Activated CD8-positive, alpha-beta memory T cell treated with anti-CD3 and anti-CD28 coated beads for 1 hour (primary cell): ENCODE data around the gene FMN1.

Experiments
- DNase-seq, 2 donors: peaks; one replicate each; pipeline ENCODE4 v3.0.0-alpha.2; 2020; ENCODE audit warnings: low read depth in 1 of 2; ENCODE audit errors: extremely low read depth in 1 of 2

FMN1 gene

DNA sequence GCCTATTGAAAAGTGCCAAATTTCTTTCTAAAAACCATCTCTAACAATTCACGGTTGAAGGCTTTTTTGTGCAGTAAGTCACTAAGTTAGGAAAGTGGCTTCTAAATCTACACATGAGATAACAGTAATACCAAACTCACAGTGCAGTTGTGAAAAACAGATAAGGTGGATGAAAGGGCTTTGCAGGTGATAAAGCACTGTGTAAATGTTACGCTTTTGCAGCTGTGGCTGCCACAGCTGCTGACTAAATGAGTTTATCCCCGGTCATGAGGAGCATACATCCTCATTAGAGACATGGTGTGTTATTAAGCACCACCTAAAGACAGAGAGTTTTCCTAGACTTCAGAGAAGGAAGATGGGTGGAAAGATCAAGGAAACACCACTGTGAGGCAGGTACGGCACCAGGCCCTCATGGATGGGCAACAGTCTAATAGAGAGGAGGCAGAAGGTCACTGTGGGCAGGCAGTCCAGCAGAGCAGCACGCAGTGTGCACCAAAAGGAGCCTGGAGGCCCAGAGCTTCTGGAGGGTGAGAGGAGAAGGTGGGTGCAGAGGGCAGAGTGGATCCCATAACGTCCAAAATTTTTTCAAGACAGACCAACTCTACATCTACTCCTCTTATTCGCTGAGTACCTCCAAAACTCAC lies 68.5 kb downstream of the FMN1 start:
- DNase-seq, result no peak

DNA sequence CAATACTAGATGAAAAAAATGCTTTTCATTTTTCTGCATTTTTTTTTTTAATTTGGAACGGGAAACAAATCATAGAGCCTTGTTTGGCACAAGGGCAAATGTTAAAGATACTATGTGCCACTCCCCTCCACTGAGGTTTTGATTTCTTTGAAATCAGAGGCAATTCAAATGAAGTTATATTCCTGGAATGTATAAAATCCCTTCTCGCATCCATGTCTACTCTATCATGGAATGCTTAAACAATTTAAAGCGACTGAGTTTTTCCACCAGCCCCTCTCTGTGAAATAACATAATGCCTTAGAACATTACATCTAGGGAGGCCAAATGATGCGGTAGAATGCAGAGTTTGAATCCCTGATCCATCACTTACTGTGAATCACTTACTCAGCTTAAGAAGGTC lies 69.7 kb downstream of the FMN1 start:
- DNase-seq, result no peak

DNA sequence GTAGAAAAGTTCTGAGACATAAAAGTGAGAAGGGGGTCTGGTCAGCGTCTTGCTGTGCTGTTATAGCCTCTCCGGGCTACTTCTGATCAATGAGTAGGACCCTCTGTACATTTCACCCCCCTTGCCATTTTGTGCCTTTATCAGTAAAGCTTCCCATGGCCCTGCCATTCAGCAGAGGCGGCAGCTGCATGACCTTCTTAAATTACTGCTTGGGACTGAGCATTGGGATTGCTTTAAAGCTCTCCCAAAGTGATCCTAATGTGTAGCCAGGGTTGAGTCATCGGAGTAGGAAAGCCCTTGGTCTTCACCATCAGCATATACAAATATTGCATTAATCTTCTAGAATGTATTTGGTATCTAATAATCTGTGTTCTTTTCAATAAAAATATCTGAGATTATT lies 70.2 kb downstream of the FMN1 start:
- no peak for DNase-seq

DNA sequence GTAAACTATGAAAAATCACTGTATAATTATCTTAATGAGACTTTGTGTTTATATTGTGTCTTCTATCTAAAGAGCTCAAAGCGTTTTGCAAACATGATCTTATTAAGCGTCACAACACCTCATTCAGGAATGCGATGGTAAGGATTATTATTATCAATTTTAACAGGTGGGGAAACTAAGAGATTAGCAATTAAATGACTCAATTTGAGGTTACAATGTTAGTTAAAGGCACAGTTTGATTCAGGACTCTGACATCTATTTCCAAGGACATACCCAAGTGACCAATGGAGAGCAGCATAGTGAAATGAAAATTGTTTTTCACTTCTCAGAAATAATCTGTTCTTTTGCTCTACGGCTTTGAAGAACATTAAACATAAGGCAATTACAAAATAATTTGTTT lies 74.6 kb downstream of the FMN1 start:
- no peak for DNase-seq

DNA sequence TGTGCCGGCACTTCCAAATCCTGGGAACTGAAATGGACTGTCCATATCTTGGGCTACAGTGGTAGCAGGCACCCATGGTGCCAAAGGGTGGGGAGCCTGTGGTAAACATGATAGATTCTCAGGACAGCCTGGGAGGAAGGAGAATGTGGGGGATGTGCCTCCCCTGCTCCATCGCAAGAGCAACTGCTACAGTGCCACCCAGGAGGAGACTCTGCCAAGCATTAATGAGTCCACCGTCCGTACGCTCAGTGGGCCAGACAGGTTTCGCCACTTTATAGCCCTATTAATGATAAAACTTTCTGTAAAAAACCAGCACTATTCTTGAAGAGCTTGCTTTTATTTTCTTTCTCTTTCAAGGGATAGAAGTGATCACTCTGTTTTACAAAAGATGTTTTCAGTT lies 75.2 kb downstream of the FMN1 start:
- DNase-seq, result no peak

DNA sequence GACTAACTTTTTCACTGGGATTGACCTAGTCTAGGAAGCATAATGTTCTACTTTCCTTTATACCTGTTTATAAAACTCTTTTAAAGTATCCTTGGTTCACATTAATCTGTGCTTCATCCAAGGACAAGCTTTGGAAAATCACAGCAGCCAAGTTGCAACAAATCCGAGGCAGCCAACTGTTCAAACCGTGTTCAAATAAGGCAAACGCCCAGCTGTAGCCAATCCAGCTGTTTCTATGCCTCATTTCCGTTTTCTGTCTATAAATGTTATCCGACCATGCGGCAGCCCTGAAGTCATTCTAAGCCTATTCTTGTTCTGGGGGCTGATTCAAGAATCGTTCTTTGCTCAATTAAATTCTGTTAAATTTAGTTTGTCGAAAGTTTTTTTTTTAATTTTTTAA lies 78.3 kb downstream of the FMN1 start:
- no peak for DNase-seq

DNA sequence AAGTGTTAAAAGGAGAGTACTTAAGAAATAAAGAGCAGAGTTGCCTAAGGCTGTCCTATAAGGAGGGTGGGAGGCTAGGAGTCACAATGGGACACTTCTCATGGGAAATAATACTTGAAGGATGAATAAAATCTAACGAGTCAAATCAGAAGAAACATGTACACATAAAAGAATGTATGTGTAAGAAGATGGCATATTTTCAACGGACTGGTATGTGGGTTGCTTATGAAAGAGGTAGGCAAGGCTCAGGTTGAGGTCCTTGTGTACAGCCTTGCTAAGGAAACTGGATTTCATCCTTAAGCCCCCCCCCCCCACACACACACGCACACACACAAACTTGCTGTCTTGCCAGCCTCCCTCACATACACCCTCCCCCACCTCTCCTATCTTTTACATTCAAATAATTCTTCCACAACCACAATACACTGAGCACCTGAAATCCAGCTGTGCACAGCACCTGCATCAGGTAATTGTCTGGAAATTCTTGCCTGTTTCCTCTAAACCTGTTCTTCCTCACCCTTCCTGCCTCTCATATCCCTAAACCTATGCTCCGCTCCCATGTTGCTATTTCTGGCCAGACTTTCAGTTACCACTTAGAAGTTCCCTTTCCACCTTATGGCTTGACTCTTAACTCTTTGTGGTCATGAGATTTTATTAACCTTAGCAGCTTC lies 79.2 kb downstream of the FMN1 start:
- DNase-seq, result no peak

DNA sequence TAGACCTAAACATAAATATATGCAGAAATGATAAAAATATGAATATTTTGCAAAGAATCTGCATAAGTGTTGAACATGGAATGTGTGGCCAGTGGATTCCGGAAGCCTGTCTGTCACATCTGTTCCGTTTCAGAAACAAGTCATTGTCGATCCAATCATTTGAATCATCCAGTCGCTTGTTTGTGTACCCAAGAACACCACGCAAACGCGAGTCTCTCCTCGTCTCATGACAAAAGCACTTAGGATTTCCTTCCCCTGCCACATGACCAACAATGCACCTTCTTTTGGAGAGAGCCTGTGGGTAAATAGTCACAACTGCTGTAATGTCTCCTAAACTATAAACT lies 80.2 kb downstream of the FMN1 start:
- DNase-seq, result no peak

DNA sequence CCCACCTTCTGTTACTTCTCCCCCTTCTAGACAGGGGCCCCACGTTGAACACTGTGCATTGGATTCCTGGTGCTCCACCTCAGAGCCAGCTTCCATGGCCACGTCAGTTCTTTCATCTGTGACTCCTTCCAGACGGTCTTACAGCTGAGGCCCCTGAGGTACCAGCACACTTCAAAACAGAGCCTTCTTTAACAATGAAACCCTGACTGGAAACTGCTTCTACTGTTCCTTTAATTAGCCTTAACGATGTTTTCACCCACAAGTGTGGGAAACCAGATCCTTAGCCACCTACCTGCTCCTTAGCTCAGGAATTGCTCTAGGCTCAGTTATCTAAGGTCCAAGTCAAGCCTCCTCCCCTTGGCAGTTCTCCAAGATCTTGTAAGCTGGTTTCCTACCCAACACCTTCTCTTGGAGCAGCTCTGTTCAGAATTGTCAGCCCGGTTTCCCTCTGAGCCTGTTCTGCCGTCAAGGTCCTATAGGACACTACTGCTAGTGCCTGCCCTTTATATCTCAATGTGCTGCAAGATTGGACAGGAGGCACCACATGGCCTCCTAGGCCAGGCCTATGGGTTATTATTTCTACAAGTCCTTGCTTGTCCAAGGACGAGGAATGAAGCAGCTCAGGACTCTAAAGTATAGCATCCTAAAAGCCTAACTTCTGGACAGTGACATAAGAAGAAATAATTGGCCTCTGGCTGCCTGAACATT lies 80.7 kb downstream of the FMN1 start:
- no peak for DNase-seq

DNA sequence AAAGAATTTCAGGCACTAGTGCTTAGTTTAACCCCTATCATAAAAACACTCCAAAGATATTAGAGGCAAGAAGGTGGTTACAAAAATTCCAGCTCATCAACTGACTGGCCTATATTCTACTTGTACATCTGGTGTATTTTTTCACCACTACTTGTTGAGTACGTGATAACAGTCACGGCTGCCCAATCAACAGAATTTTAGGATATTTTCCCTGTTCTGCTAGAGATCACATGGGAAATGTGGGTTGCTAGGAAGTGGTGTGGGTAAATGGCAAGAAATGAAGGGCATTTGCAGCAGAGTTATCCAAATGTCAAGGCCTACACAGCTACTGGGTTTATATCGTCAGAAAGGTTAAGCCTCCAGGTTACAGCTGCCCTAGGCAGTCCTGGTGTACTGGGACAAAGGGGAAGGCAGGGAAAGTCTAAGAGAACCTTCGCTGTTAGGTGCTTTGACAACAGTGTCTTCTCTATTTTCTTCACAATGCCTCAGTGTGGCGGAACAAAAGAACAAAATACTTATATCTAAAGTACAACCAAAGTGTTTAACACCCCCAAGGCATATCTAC lies 81.9 kb downstream of the FMN1 start:
- no peak for DNase-seq

DNA sequence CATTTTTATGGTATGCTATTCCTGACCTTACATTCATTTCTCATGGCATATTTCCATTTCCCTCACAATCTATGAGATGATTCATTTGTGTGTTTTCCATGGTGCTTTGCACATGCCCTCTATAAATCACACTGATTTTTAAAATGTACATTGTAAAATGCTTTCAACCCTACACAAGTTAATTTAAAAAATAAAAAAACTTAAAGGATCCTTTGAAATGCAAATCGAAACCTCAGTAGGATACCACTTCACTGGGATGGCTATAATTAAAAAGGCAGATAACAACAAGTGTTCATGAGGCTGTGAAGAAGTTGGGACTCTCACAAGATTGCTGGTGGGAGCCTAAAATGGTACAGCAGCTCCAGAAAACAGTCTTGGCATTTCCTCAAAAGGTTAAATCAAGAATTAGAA lies 83.5 kb downstream of the FMN1 start:
- DNase-seq, result no peak

DNA sequence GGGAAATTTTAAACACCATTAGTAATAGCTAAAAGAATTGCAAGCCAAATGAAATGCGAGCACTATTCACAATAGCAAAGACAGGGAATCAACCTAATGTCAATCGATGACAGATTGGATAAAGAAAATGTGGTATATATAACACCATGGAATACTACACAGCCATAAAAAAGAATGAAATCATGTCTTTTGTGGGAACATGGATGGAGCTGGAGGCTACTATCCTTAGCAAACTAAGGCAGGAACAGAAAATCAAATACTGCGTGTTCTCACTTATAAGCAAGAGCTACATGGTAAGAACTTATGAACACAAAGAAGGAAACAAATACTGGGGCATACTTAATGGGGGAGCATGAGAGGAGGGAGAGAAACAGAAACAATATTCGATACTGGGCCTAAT lies 85.2 kb downstream of the FMN1 start:
- DNase-seq, result no peak

DNA sequence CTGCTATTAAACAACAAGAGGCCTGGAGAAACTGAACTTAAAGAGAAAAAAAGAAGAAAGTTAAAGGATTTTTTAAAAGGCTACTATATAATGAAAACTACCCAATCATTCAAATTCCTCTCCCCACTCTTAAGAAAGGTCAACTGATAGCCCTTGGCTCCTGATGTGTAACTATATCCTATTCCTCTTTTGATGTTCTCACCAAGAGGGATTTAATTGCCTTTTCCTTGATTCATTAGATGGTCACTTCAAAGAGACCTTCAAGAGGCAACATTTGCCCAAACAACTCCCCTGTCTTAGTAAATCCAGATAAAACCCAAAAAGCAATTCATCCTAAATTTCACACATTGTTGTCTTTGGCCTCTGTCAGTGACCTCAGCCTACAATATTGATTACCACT lies 86.0 kb downstream of the FMN1 start:
- DNase-seq, result no peak

DNA sequence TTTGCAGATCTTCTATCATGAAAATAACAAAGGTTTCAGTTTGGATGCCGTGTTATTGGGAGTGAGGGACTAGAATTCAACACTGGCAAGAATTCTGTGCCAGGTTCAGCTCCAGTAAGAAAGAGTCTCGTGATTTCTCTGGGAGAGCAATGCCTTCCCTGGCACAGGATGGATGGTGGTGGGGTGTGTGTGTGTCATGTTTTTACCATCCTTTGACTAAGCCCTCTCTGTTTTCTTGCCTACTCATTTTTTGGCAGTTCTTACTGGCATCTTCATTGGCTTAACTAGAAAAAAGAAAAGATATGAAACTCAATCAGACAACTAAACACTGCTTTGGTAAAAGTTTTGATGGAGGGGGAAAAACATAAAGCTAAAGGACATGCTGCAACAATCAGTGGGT lies 86.6 kb downstream of the FMN1 start:
- no peak for DNase-seq

DNA sequence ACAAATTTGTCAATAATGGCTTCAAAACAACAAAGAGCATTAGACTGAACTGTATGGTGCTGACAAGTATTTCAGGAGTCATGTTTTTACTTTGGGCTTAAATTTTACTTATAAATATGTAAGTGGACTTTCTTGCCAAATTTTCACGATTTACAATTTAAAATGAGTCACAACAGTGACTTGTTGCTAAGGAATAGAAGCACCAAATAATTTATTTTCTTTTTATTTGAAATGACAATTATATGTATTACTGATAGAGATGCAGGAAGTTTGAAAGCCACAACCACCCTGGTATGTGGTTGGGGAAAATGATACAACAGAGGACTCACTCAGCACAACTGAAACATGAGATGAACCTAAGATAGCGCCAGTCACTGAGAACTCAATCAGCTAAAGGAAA lies 90.3 kb downstream of the FMN1 start:
- no peak for DNase-seq

DNA sequence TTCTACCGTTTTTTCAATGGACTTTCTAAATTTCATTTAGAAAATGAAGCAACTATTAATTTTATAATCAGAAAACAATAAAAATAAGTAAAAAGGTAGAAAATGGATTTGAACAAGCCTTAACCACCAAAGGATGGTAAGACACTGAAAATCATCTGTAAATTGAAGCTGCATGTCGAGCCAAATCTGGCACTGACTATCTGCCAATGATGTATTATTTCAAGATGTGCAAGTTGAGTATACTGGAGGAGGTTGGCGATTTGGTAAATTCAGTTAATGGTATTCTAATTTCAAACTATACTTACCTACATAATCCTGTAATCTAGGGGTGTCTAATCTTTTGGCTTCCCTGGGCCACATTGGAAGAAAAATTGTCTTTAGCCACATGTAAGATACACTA lies 93.5 kb downstream of the FMN1 start:
- no peak for DNase-seq

DNA sequence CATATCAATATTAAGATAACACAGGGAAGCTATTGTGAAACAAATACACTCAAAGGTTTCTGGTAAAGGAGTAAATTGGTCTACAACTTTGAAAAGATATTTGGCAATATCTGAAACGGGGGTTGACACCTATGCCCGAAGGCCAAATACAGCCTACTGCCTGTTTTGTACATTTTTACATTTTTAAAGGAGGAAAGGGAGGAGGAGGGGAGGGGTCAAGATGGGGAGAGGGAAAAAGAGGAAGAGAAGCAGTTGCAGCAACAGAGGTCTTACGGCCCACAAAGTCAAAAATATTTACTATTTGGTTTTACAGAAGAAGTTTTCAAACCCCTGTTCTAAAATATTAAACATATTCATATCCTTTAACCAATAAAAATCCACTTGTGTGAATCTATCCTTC lies 94.2 kb downstream of the FMN1 start:
- no peak for DNase-seq

DNA sequence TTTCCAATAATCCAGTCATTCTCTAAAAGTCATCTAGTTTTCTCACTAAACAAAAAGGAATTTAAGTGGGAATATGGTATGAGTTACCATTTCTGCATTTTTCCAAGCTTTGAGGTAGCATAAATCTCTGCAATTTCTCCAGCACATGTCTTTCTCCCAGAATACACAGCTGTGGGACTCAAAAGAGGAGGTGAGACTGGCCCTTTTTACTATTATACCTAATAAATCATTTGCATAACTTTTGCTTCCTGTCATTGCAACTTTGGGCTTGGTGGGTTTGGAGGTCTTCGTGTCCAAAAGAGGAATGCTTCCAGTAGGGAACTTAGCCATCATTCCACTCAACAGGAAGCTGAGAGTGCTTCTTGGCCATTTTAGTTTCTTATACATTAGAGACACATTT lies 94.8 kb downstream of the FMN1 start:
- no peak for DNase-seq

DNA sequence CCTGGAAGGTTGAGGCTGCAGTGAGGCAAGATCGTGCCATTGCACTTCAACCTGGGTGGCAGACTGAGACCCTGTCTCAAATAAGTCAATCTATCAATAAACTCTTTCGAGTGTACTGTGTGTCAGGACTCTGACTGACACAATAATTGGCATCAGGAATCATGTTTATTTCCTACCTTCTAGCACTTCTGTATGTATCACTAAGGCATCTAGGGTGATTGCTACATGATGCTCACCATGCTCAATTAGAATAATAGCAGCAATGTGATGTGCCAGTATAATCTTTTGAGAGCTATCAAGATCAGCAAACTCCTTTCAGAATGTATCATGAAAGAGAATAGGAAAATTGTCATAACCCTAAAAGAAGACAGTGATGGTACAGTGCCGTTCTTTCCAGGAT lies 95.3 kb downstream of the FMN1 start:
- no peak for DNase-seq

DNA sequence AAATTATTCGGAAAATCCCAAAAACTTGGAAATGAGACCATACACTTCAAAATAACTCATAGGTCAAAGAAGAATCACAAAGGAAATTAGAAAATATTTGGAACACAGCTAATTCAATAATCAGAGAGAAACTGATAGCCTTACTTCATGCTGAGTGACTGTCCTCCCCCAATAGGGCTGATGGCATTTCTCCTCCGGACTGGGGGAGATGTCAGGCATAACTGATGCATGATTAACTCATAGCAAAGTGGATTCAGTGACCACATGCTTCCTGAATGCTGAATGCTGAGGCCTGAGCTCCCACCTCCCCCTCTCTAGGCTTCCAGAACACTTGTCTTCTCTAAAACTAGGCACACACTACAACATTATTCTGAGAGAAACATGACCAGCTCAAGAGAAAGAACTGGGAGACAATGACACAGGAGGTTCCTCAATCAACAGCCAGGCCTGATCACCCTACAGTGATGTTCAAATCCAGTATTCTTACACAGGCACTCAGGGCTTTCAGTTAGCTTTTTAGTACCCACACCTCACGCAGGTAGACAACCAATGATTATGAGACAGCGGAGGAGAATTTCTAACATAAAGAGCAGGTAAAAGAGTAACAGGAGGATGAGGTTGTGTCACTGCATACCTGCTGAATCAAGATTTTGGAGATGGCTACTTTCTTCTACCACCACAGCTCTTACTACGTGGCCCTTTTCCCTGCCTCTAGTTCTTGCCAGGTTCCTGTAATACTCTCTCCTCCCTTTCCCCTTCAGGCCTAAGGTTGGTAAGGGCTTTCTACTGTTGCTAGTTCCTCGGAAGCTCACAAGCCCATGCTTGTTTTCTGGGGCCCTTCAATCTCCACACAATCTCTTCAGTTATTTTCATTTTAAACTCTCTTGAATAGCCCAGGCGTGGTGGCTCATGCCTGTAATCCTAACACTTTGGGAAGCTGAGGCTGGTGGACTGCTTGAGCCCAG lies 96.1 kb downstream of the FMN1 start:
- no peak for DNase-seq

DNA sequence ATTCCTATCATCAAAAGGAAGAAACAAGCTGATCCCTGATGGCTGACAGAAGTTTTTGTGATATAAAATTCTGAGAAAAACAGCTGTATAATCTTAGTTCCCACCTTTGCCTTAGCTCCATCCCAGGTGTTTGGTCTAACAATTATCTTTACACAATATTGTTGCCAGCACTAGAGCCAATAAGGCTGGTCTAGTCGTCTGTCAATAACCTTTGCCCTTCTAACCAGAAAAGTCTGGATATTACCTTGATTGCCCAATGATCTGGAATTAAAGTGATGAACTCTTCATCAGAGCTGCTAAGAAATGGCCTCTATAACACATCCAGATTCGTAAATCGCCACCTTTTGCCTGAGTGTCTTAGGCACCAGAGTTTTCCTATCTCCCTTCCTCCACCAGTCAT lies 98.4 kb downstream of the FMN1 start:
- no peak for DNase-seq
